ACHN (cell line): ENCODE measurements around the gene BMP4.
A peak's percentile ranks its signal among the peaks of the same experiment; 100 is the strongest.
"Not testable (repeated sequence)": the region's sequence is repeated elsewhere in the genome, so short reads cannot be mapped to it uniquely, and the experiment has no call there.

Source experiments
- DNase-seq: peaks from one replicate; pipeline ENCODE4 v3.0.0-alpha.2; 2015
- in situ Hi-C: cut with HindIII; loops from 2 replicates; pipeline ENCODE4 v1.10.0; 2017; ENCODE audit warnings: low sequenced_read_pairs, low pct_ligation_motif_present, low pct_unique_long_range_greater_than_20kb

The BMP4 gene

DNA sequence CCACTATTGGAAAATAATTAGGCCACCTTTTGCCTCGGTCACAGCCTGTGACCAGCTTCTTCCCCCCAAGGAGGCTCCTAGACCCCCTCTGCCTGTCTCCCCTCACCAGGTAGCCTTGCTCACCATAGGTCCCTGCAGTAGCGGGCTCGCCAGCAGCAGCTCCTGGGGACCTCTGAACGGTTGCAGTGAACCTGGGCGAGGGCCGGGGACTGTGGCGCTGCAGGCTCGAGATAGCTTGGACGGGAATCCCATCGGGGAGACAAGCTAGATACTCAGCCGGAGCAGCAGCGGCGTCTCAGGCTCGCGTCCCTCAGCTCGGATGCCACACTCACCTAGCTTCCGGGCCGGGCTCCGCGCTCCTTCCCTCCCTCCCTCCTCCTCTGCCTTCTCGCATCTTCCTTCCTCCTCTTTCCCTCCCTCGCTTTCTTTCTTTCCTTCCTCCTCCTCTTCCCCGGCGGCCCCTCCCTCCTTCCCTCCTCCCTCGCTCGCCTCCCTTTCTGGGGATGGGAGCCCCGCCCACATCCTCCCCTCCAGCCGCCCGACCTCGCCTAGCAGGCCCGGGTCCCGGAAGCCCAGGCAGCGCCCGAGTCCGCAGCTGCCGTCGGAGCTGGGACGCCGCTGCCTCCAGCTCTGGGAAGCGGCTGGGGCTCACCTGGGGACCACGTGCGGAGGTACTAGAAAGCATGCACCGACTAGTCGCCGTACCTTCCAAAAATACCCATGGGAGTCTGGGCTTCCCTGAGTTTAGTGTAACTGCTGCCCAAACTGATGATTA is at the start of gene BMP4:
BMP4 (minus strand) TSS at position 399 of the 775 bp plus-strand sequence. CDS start 4,603 bp downstream, outside the sequence.
- DNase-seq = no peak
- in situ Hi-C loops = no loop called here

DNA sequence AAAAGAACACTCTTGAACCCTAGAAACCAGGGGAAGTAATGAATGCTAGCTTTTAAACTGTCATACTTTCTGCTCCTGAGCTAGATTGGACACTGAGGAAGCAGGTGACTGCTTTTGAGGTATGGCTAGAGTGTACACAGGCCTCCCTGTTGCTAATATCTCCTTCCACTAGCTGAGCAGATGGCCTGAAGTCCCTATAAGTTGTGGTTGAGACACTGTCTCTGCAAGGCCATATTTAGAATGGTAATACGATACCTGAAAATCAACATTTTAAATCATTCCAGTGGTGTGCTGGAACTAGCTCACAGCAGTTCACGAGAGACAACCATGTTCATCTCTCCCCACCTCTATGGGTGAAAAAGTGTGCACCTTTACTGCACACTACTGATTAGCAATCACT is 46.4 kb upstream of the BMP4 start:
- no peak for DNase-seq
- in situ Hi-C loops = no loop called here

DNA sequence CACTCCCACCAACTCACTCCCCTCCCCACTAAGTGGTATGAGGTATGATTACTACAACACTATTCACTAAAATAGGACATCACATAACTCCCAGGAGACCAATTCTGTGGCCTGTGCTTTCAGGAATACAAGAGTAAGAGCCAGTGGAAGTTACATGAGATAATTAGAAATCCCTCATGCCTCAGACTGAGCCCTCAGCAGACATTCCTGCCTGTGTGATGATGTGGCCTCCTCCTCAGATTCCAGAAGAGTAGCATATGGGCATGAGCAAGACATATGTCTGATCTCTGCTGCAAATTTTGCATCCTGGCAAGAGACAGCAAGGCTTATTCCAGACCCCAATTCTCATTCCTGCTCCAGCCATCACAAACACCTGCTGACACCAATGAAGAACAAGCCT is 46.0 kb upstream of the BMP4 start:
- in situ Hi-C loops = no loop called here
- no peak for DNase-seq

DNA sequence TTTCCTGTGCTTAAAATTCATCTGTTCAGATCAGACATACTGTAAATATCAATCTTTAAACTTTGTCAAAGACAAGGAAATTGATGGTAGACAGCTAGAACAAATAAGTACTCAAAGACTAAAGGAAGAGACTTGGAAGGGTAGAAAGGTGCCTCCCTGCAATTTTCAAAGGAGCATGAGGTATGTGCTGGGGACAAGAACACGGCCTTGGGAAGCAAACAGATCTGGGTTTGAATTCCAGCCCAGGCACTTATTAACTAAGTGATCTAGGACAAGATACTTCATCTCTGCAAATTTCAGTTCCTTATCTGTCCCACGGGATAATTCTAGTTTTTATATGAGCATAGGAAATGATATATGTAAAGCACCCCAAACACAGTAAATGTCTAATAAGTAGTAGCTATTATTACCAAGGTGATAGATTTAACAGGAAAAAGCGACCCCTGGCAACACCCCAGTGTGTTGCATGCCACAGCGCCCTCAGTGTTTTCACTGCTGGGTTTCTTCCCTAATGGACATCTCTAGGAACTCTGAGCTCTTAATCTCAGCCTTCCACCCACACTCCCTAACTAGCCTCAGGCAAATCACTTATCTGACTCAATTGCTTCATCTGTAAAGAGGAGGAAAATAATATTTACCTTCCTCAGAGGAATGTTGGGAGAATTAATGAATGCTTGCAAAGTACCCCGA is 44.7 kb upstream of the BMP4 start:
- in situ Hi-C loops = no loop called here
- peak; percentile 2 for DNase-seq

DNA sequence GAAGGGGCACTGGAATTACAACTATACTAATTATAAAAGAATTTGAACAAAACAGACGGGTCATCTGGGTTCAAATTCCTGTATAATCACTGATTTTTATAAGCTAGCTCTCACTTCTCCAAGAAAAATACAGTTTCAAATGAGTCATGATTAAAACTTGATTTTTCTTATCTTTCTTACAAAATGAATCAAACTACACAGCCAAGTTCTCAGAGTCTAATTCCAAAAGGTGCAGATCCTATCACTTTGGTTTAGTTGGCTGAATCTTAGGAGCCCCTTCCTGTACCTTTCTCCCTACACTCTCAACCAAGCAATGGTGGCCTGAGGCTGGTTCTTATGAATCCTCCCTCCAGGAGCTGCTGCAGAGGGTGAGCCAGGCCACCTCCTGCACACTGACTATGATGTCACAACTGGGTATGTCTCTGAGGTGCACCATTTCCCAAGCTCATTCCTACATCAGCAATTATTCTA is 43.8 kb upstream of the BMP4 start:
- in situ Hi-C loops = no loop called here

DNA sequence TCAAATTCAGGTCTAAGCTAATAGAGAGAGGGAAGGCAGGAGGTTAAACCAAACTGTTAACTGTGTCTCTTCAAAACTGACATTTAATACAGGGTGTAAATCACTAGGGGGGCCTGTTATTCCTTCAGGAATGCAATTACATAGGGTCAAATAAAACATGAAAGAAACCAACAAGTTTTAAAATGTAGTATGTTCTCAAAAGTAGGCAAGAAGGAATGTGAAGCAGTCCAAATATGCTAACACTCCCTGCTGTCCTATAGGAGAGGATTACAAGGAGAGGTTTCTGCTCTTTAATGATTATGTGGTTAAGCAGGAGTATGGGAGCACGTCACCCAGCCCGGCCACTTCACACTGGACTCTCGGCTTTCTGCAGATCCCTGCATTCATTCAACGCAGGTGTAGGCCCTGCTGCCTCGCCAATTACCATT is 42.5 kb upstream of the BMP4 start:
- in situ Hi-C loops = no loop called here
- peak; percentile 11 for DNase-seq

More for the DNA sequence above, 43.8 kb upstream of the BMP4 start:
- DNase-seq = no peak

DNA sequence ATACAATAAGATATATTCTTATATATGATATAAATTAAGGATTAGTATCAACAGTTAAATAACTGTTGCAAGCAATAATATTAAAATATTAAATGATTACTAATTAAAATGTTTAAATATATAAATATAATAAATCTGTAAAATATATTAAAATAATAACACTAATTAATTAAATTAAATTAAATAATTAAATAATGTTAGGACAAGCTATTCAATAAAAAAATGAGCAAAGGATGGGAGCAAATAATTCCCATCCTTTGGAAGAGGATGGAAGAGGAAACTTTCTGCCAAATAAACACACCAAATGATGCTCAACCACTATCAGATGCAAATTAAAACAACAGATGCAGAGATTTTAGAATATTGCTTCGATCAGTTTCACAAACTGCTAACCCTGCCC is 39.4 kb upstream of the BMP4 start:
- DNase-seq = no peak
- in situ Hi-C loops = no loop called here

DNA sequence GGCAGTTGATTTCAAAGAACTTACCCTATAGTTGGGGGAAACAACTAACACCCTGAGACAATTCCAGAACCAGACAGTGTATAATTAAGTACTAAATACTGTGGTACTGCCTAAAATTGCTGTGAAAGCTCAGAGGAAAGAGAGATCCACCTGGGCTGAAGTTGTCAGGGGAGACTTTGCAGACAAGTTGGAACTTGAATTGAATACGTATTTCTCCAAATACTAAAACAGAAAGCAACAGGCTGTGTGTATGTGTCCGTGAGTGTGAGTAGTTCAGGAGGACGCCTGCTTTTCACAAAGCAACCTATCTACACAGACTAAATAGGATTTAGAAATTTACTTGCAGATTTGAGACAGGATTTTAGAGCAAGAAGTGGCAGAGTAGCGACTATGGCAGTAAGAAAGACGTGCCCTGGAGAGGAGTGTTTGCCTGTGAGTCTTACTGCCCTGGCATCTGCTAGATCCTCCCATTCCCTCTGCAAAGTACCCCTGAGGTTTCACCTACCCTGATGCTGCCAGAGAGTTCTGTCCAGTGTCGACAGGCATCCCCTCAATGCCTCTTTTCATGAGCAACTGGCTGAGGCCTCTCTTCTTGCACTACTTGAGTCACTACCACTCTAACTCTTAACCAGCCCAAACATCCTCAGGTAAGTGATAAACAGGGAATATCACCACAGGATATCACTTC is 37.4 kb upstream of the BMP4 start:
- DNase-seq = no peak
- in situ Hi-C loops = no loop called here

DNA sequence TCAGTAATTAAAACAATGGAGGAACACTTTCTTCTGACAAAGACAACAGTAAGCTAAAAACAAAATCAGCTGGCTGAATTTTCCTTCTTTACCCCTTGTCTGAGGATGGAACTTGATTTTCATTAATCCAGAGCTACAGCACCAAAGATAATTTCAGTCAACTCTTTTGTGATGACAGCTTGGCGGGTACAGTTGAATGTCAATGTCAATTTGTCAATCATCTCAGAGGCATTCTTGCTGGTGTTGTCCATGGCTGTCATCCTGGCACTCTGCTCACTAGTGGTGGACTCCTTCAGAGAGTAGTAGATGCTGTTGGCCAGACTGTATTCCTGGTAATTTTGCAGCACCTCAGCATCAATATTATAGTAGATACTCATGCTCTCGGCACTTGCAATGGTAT is 34.4 kb upstream of the BMP4 start:
- in situ Hi-C loops = no loop called here

DNA sequence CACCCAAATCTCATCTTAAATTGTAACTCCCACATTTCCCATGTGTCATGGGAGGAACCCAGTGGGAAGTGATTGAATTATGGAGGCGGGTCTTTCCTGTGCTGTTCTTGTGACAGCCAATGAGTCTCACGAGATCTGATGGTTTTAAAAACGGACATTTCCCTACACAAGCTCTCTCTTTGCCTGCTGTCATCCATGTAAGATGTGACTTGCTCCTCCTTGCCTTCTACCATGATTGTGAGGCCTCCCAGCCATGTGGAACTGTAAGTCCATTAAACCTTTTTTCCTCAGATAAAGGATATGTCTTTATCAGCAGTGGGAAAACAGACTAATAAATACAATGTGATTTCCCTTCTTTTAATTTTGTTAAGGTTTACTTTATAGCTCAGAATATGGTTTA is 30.1 kb upstream of the BMP4 start:
- DNase-seq, in situ Hi-C loops: not testable (repeated sequence)

More for the DNA sequence above, 34.4 kb upstream of the BMP4 start:
- DNase-seq = no peak

DNA sequence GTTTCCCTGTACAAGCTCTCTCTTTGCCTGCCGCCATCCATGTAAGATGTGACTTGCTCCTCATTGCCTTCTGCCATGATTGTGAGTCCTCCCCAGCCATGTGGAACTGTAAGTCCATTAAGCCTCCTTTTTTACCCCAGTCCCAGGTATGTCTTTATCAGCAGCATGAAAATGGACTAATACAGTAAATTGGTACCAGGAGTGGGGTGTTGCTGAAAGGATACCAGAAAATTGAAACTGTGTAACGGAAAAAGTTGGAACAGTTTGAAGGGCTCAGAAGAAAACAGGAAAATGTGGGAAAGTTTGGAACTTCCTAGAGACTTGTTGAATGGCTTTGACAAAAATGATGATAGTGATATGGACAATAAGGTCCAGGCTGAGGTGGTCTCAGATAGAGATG is 28.3 kb upstream of the BMP4 start:
- in situ Hi-C loops, DNase-seq: not testable (repeated sequence)

DNA sequence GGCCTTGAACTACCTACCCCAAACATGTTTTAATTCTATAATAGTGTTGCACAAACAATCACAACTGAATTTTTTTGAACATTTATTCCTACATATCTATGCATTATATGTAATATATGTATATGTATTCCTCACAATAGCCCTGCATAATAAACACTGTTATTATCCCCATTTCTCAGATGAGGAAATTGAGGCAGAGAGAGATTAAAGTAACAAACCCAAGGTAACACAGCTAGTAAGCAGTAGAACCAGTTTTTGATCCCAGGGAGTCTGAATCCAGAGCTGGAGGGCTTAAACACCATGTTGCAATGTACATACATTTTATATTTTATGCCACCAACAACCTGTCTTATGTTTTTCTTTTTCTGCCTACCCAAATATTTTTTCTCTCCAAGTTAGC is 26.5 kb upstream of the BMP4 start:
- DNase-seq = no peak
- in situ Hi-C loops = no loop called here

DNA sequence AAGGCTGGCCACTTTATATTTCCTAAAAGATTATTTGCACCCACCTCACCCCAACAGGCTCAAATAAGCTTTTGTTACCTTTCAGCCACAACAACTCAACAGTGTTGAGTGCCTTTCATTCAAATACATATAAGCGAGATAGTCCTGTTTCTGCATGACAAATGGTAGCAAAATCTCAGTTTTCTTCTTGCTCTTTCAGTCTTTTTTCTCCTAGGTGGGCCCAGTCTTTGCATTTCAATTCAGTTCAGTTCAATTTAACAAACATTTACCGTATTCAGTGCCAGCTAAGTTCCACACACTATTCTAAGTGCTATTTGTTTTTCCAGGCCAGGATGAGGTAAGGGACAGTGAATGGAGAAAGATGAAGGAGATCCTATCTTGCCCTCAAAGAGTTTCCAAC is 25.9 kb upstream of the BMP4 start:
- in situ Hi-C loops = no loop called here
- no peak for DNase-seq

DNA sequence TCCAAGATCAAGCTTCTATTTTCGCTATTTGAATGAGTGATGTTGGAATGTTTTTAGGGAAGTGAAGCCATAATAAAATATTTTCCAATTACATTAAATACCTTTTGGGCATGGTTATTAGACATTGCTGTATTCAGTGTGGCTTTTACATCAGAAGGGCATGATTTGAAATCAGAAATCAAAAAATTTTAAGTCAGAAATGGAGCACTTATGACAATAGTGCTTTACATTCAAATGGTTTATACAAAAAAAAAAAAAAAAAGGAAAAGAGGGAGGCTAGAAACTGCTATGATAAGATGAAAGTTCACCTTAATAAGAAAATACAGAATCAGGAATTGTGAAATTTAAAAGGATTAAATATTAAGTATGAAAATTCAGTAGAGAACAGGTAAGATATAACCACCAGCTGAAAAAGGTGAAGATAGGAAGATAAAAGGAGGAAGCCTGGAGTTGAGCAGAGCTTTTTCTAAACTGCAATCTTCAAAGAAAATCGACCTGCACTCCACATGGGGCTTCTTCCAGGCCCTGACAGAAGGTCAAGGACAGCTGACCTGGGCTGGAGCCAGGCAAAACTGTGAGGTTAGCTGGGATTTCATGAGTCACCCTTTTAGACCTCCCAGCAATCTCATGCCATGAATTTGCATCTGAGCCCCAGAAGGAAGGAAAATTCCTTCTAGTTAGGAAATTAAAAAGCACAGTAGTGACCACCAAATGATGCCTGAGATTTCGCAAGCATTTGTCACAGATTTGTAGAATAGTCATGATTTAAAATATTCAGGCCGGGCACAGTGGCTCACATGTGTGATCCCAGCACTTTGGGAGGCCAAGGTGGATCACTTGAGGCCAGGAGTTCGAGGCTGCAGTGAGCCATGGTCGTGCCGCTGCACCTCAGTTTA is 23.4 kb upstream of the BMP4 start:
- DNase-seq = peak; percentile 10

DNA sequence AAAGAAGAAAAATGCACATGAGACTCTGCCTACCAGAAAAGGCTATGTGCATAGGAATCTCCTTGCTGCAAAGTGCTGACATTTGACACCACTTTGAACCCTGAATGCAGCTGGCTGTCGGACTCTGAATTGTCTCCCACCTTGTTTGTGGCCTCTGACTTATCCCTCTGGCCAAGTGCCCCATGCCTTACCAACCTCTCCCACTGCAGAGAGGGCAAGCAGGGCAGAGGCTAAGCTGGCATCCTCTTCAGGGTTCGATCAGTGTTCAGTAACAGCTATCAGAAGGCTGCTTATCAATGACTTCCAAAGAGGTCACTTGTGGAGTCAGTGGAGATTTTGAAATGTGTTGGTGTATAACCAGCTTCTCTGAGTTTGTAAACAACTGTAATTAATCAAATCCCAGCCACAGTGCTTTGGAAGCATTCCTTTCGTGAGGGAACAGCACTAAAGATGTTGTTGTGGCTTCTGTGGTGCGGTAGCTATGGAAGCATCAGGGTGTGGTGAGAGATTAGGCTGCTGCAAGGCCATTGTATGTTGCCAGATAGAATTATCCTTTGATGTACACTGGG is 22.6 kb upstream of the BMP4 start:
- in situ Hi-C loops = no loop called here
- DNase-seq = no peak

More for the DNA sequence above, 23.4 kb upstream of the BMP4 start:
- in situ Hi-C loops = no loop called here

DNA sequence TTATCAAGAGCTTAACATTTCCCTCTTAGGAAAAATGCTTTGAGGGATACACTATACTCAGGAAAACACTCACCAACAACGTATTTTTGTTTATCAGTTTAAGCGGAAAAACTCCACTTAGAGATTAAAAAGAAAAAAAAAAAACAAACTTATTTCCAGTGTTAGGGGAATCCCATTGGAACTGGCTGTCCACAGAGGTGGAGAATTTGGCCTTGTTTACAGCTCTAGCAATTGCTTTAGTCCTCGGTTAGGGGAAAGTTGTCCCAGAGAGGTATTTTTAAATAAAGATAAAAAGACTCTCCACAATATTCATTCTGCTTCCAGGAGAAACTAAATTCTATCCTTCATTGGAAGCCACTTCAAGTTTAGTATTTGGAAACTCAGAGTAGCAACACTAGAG is 21.6 kb upstream of the BMP4 start:
- in situ Hi-C loops = no loop called here
- DNase-seq = no peak

DNA sequence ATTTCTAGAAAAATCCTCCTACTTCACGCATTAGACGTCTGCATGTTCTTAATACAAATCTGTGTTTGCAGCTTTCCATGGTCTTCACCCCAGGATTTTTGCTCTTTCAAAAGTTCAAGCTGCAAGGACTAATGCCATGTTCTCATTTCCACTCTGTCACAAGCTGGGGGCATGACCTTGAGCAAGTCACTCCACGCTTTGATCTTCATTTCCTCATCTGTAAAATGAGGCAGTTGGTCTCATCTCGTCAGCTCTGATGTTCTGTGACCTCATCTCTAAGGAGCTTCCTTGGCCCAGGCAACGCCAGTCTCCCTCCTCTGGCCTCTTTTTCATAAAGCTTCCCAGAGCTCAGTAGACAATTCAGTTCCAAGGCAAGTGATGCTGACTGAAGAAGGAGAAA is 18.8 kb upstream of the BMP4 start:
- DNase-seq = no peak
- in situ Hi-C loops = no loop called here

DNA sequence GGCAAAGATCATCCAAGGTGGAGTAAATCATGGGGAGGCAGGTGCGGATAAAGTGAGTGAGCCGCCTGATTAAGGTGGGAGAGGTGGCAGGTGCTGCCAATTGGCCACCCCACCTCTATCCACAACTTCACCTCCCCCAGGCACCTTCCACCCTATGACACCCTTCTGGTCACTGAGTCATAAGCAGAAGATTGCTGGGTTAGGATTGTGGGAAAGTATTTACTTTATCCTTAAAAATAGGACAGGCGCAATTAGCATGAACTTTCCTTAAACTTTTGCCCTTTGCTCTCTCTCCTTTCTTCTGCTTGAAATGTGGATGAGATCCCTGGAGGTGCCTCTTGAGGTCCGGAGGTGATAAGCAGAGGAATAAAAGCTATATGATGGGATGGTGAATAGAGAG is 14.9 kb upstream of the BMP4 start:
- in situ Hi-C loops = no loop called here
- no peak for DNase-seq
